Activated T-helper 1 cell treated with anti-CD3 and anti-CD28 coated beads, Interleukin-12 subunit alpha, Interleukin-12 subunit beta, Interleukin-2, Interleukin-4 antibody, amounts not matched to agents 30 ng/mL and 10 ng/mL and 1 ng/mL, durations not matched to agents 14 hours and 24 hours and 36 hours (primary cell): Measurements from ENCODE around the gene TBC1D1. TPM values are rescaled to one million over a fixed set of nuclear protein-coding genes. Genes with fewer than 3 reads are reported as not detected.

ENCODE experiments used
- DNase-seq: peaks from one replicate; pipeline ENCODE4 v3.0.0; 2021; ENCODE audit warnings: low spot score
- H3K27ac Mint-ChIP-seq: one replicate; pipeline ENCODE4 v1.8.0; 2021; ENCODE audit warnings: mild to moderate bottlenecking, mixed read lengths
- H3K27me3 Mint-ChIP-seq: one replicate; pipeline ENCODE4 v1.8.0; 2022; ENCODE audit warnings: mild to moderate bottlenecking, moderate library complexity, mixed read lengths; ENCODE audit not compliant: insufficient read depth
- H3K36me3 Mint-ChIP-seq: one replicate; pipeline ENCODE4 v1.8.0; 2021; ENCODE audit warnings: low read depth, mixed read lengths
- H3K4me1 Mint-ChIP-seq: one replicate; pipeline ENCODE4 v1.8.0; 2021; ENCODE audit warnings: low read depth, mixed read lengths
- H3K4me3 Mint-ChIP-seq: one replicate; pipeline ENCODE4 v1.8.0; 2021; ENCODE audit warnings: mild to moderate bottlenecking, moderate library complexity, mixed read lengths
- H3K9me3 Mint-ChIP-seq: one replicate; pipeline ENCODE4 v1.8.0; 2021; ENCODE audit warnings: mixed read lengths
- intact Hi-C: fragments of 100-400 bp; cut with micrococcal nuclease; formaldehyde crosslinking; loops from one replicate; pipeline ENCODE4 v1.15.1; 2024
- total RNA-seq: library from RNA; stranded (reverse); gene quantifications from 2 replicates; pipeline ENCODE4 v1.2.3, GENCODE V29; 2022

Gene TBC1D1
- total RNA-seq, 1 donor from 2014 or later, result 52.6 TPM

GRCh38 chr4:37999000-37999716 is 108.3 kb downstream of the TBC1D1 start:
- H3K4me1 Mint-ChIP-seq, result peaks cover 40% of the 10 kb centered on the region
- peak overlapping the region; percentile 9 for H3K27ac Mint-ChIP-seq
- no peak overlapping the region for H3K4me3 Mint-ChIP-seq
- intact Hi-C loops, result no loop called here
- no peak for DNase-seq
- no peaks in the 10 kb centered on the region for H3K27me3 Mint-ChIP-seq
- peaks cover 2% of the 10 kb centered on the region for H3K36me3 Mint-ChIP-seq
- no peaks in the 10 kb centered on the region for H3K9me3 Mint-ChIP-seq

GRCh38 chr4:37999965-38000364 is 109.1 kb downstream of the TBC1D1 start:
- Mint-ChIP-seq H3K36me3 (peaks cover 2% of the 10 kb centered on the region), H3K4me1 (peaks cover 32% of the 10 kb centered on the region), H3K27me3 (peaks cover 2% of the 10 kb centered on the region), H3K4me3 (no peak overlapping the region), H3K9me3 (no peaks in the 10 kb centered on the region), H3K27ac (no peak overlapping the region)
- no peak for DNase-seq
- intact Hi-C loops, result no loop called here

GRCh38 chr4:38001927-38002326 is 111.0 kb downstream of the TBC1D1 start:
- no peak overlapping the region for H3K27ac Mint-ChIP-seq
- peaks cover 2% of the 10 kb centered on the region for H3K36me3 Mint-ChIP-seq
- intact Hi-C loops, result no loop called here

GRCh38 chr4:38002451-38003071 is 111.7 kb downstream of the TBC1D1 start:
- Mint-ChIP-seq H3K4me3 (no peak overlapping the region), H3K4me1 (peaks cover 20% of the 10 kb centered on the region), H3K27me3 (peaks cover 3% of the 10 kb centered on the region), H3K36me3 (peaks cover 2% of the 10 kb centered on the region), H3K27ac (no peak overlapping the region), H3K9me3 (no peaks in the 10 kb centered on the region)
- intact Hi-C loops, result no loop called here
- no peak for DNase-seq

More at GRCh38 chr4:38001927-38002326, 111.0 kb downstream of the TBC1D1 start:
- H3K4me1 Mint-ChIP-seq, result peaks cover 20% of the 10 kb centered on the region
- peaks cover 3% of the 10 kb centered on the region for H3K27me3 Mint-ChIP-seq
- H3K4me3 Mint-ChIP-seq, result no peak overlapping the region
- H3K9me3 Mint-ChIP-seq, result no peaks in the 10 kb centered on the region
- no peak for DNase-seq

DNA sequence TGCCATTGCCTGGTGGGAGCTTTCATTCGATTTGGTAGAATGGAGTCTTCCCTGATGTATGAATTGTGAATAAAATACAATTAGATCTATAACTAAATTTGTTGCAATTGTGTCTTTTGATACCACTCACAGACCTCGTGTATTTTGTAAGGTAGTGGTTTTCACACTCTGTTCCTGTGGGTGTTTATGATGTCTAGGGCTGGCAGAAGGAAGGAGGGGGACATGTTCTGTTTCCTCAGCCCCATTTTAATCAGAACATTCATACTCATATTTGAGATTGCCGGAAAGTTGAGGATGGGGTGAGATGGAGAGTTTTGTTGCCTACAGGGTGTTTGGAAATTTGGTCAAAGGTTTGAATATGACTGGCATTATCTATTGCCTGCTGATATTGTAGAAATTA is 112.2 kb downstream of the TBC1D1 start:
- Mint-ChIP-seq H3K36me3 (no peaks in the 10 kb centered on the region), H3K27me3 (peaks cover 3% of the 10 kb centered on the region), H3K9me3 (no peaks in the 10 kb centered on the region), H3K4me3 (no peak overlapping the region), H3K4me1 (peaks cover 20% of the 10 kb centered on the region), H3K27ac (no peak overlapping the region)
- no peak for DNase-seq
- intact Hi-C loops, result no loop called here

- H3K27me3 Mint-ChIP-seq, result peaks cover 3% of the 10 kb centered on the region
- no peaks in the 10 kb centered on the region for H3K9me3 Mint-ChIP-seq
- peaks cover 20% of the 10 kb centered on the region for H3K4me1 Mint-ChIP-seq
- intact Hi-C loops, result no loop called here
- DNase-seq, result no peak
- no peak overlapping the region for H3K4me3 Mint-ChIP-seq
- no peak overlapping the region for H3K27ac Mint-ChIP-seq
- no peaks in the 10 kb centered on the region for H3K36me3 Mint-ChIP-seq
These were observed 112.7 kb downstream of the TBC1D1 start for GRCh38 chr4:38003628-38004027.

- Mint-ChIP-seq H3K4me1 (peaks cover 20% of the 10 kb centered on the region), H3K27me3 (peaks cover 3% of the 10 kb centered on the region), H3K27ac (no peak overlapping the region), H3K4me3 (no peak overlapping the region), H3K9me3 (no peaks in the 10 kb centered on the region), H3K36me3 (no peaks in the 10 kb centered on the region)
- no peak for DNase-seq
- intact Hi-C loops, result no loop called here
These were observed 113.2 kb downstream of the TBC1D1 start for GRCh38 chr4:38004062-38004461.

GRCh38 chr4:38004887-38005286 is 114.0 kb downstream of the TBC1D1 start:
- H3K27ac Mint-ChIP-seq, result no peak overlapping the region
- H3K27me3 Mint-ChIP-seq, result peaks cover 3% of the 10 kb centered on the region
- peaks cover 12% of the 10 kb centered on the region for H3K4me1 Mint-ChIP-seq
- no peak overlapping the region for H3K4me3 Mint-ChIP-seq
- intact Hi-C loops, result no loop called here
- no peak for DNase-seq
- H3K9me3 Mint-ChIP-seq, result no peaks in the 10 kb centered on the region
- no peaks in the 10 kb centered on the region for H3K36me3 Mint-ChIP-seq

DNA sequence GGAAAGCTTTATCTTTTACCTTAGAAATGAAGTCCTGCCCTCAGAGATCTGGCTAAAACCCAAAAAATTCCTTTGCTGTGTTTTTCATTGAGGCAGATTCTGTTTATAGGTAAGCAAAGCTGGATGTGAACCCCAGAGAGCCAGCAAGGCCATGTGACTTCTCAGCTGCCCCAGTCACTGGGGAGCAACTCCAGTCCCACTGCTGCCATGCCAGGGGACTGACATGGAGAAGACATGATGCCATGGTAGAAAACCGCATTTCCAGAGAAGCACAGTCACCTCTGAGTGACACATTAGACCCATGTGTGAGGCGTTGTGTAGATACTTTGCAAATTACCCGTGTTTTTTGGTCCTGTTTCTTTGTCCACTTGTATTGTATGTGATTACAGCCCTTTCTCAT is 114.8 kb downstream of the TBC1D1 start:
- Mint-ChIP-seq H3K4me1 (peaks cover 11% of the 10 kb centered on the region), H3K4me3 (no peak overlapping the region), H3K27ac (no peak overlapping the region), H3K36me3 (no peaks in the 10 kb centered on the region), H3K9me3 (no peaks in the 10 kb centered on the region), H3K27me3 (peaks cover 3% of the 10 kb centered on the region)
- DNase-seq, result no peak
- intact Hi-C loops, result no loop called here

DNA sequence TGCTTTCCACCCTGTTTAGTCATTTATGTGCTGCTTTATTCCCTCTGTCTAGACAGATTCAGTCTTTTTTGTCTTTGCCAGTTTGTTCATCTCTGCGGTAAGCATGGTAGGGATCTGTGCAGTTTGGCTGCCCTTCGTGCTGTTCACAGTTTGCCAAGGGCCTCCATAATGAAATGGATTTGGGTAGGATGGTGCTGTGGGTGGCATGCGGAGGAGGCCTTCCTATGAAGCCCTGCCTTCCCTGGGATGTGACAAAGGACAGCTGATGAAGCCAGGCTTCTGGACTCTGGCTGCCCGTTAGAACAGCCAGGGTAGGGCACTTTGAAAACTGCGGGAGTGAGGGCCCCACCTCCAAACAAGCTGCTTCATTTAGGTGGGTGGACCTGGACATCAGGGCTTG is 116.8 kb downstream of the TBC1D1 start:
- H3K36me3 Mint-ChIP-seq, result no peaks in the 10 kb centered on the region
- H3K4me3 Mint-ChIP-seq, result no peak overlapping the region
- no peak overlapping the region for H3K27ac Mint-ChIP-seq
- peaks cover 3% of the 10 kb centered on the region for H3K27me3 Mint-ChIP-seq
- intact Hi-C loops, result no loop called here
- no peaks in the 10 kb centered on the region for H3K9me3 Mint-ChIP-seq
- DNase-seq, result no peak
- peaks cover 15% of the 10 kb centered on the region for H3K4me1 Mint-ChIP-seq

DNA sequence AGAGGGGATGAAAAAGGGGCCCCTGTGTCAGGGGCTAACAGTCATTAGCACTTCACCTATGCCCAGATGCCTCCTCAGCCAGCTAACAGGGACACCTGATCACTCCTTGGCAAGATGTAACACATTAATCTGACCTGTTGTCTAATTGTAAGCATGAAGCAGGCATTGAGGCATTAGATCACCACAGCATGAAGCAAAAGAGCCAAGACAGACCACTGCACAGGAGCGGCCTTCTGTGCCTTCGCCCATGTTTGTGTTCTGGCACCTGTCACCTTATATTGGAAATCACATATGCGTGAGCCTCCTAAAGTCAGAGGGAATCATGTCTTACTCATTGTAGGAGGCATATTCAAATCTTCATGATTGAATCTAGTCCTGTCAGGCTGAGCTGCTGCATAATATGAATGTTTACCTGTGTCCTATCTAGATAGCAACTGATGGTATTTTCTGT is 117.7 kb downstream of the TBC1D1 start:
- Mint-ChIP-seq H3K9me3 (no peaks in the 10 kb centered on the region), H3K4me1 (peaks cover 8% of the 10 kb centered on the region), H3K27ac (no peak overlapping the region), H3K27me3 (peaks cover 3% of the 10 kb centered on the region), H3K4me3 (no peak overlapping the region), H3K36me3 (no peaks in the 10 kb centered on the region)
- DNase-seq, result no peak
- intact Hi-C loops, result no loop called here

DNA sequence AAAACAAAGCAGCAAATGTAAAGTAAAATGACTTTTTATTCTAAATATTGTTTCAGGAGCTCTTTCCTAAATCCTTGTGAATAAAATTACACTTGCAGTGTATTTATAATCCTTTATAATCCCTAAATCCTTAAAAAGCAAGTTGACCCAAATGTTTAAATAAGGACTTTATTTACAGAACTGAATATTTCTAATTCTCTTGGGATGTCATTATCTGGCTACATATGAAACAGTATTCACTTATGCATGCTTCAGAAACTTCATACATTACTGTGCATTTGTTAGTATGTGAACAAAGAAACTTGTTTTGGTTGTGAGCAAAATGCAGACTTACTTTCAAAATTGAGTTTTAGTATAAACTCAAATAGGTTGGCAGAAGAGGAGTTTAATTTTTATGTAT is 118.5 kb downstream of the TBC1D1 start:
- no peaks in the 10 kb centered on the region for H3K9me3 Mint-ChIP-seq

DNA sequence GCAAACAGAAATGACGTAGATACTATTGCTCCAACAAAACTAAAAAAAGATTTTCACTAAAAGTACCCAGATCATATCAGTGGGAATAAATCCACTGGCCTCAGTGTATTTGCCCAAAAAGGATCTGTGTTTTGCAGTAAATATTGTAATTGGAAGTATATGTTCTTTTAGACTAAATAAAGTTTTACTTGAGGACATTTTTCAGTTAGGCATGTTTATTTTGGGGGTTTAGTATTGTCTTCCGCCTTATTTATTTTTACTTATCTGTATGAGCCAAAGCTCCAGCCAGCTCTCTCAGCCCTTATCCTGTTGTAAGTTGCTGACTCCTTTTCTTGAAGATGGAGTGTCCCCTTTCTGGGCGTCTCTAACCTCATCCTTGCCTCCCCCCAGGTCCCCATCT is 119.1 kb downstream of the TBC1D1 start:
- H3K27me3 Mint-ChIP-seq, result peaks cover 1% of the 10 kb centered on the region
- DNase-seq, result no peak
- H3K4me3 Mint-ChIP-seq, result no peak overlapping the region
- intact Hi-C loops, result no loop called here
- H3K36me3 Mint-ChIP-seq, result peaks cover 1% of the 10 kb centered on the region
- no peaks in the 10 kb centered on the region for H3K9me3 Mint-ChIP-seq
- H3K27ac Mint-ChIP-seq, result no peak overlapping the region
- peaks cover 8% of the 10 kb centered on the region for H3K4me1 Mint-ChIP-seq

More for the DNA sequence above, 118.5 kb downstream of the TBC1D1 start:
- DNase-seq, result no peak
- intact Hi-C loops, result no loop called here
- Mint-ChIP-seq H3K27ac (no peak overlapping the region), H3K4me3 (no peak overlapping the region), H3K4me1 (peaks cover 8% of the 10 kb centered on the region), H3K36me3 (no peaks in the 10 kb centered on the region), H3K27me3 (peaks cover 3% of the 10 kb centered on the region)
